DMS 273 (cell line): ENCODE measurements around the gene CHM.
A peak's percentile ranks its signal among the peaks of the same experiment; 100 is the strongest.

ENCODE experiments used
- DNase-seq: peaks from one replicate; lab custom pipeline; 2025; ENCODE audit not compliant: unreplicated experiment; lab: John Stamatoyannopoulos, UW

Gene CHM

DNA sequence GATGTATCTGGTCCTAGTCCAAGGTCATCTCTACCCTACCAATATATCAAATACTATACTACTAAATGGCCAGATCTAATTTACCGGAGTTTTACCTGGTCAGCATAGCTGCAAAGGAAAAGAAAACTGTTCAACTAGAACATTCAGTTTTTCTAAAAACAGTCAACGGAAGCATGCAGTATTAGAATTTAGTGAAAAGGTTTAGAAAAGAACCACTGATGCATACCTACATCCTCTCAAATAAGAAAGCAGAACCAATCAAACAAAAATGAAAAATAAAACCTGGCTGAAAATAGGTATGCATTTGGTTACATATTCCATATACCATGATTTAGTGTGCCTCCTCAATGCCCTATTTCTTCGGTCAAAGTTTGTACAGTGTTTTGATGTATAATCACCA lies 140.0 kb downstream of the CHM start:
- no peak for DNase-seq

DNA sequence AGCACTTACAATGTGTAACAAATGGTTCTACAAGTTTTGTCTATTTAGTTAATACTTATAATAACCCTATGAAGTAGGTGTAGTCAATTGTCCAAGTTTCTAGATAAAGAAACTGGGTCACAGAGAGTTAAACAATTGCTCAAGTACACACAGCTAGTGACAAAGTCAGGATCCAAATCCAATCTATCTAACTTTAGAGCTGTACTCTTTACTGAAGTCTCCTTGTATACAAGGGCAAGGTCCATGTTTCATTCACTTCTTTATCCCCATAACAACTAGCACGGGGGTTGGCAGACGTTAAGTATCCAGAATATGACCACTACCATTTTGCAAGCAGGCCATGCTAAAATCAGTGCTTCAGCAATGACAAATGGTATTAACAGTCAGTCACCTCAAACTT lies 141.0 kb downstream of the CHM start:
- no peak for DNase-seq

DNA sequence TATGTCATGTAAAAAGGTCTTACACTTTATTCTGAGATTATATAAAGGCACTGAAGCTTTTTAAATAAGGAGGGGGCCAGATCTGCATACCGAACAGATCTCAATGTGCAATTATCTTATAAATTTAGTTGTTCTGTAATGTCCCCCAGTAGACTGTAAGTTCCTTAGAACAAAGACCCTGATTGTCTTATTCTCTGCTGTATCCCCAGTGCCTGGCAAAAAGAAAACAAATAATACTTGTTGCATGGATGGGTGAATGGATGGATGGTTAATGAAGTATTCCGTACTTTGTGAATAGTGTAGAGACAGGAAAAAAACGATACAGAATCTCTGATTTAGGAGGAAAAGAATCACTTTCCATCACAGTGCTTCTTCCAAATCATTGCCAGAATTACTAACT lies 141.5 kb downstream of the CHM start:
- no peak for DNase-seq

DNA sequence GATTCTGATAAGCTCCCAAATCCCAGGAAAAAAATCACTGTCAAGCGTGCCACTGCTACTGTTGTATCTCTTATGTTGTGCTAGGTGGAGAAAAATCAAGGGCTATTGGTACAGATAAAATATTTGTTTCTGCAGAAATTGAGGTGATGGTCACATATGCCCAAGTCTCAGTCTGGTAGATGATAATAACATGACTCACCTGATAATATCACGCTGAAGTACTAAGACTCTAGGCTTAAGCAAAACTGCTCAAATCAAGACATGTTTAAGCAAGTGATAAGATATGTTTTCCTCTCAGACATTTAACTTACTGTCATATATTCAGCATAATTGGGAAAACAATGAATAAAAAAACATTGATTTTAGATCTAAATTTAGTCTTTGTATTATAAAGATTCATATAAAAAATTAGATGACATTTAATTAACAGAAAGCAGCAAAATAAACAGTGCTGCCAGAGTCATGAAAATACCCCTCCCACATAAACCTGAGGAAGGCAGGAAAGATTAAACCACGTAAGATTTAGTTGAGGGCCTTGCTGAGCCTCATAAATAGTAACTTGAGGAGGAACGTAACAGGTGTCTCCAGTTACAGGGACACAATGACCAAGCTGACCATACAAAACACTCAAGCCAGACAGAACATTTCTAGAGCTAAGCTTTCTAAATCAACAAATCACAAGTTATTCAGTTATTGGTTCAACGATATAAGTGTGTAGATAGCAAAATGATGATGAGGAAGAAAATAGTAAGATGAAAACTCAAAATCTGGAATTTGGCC lies 143.5 kb downstream of the CHM start:
- no peak for DNase-seq

DNA sequence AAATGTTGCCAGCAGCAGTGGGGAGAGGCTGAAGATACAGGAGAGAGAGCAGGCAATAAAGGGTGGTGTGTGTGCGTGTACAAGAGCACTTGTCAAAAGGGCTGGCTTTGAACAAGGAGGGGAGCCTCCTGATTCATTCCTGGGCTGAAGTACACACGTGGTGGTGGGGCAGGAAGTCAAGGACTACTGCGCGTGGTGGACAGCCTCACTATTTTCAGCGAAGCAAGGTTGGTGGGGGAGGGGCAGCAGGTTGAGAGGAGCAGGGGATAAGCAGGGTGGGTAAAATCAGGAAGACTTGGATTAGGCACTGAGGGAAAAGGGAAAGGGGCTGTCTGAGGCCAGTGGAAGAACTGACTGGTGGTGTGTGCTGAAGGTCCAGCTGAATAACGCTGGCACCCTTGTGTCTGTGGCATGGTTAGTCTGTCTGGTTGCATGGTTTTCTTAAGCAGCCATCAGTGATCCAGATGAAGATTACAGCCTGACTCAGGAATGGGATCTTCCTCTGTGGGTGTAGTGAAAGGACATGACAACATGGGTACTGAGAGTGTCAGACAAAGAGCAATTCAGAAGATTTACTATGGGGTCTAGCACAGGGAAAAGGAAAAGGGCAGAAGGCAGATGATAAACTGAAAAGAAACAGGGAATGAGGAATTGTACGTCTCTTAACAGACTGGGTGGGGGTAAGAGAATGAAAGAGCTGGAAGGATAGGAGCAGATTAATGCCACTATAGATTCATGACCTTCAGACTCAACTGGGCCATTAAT lies 149.8 kb downstream of the CHM start:
- DNase-seq, result no peak

DNA sequence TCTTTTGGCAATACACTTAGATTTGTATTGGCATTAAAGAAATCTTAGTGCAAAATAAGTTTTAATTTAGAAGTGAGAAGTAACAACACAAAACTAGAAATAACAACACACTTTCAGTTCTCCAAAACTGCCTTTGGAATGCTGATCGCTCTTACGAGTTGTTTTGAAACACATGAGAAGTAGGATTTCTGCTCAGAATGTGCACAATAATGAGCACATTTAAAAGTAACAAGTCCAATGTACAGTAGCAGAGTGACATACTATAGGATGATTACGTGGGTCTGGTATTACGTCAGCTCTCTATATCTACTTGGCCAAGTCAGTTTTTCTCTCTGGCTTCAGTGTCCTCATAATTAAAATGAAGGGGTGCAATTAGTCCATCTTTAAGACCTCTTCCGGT lies 164.8 kb downstream of the CHM start:
- no peak for DNase-seq

DNA sequence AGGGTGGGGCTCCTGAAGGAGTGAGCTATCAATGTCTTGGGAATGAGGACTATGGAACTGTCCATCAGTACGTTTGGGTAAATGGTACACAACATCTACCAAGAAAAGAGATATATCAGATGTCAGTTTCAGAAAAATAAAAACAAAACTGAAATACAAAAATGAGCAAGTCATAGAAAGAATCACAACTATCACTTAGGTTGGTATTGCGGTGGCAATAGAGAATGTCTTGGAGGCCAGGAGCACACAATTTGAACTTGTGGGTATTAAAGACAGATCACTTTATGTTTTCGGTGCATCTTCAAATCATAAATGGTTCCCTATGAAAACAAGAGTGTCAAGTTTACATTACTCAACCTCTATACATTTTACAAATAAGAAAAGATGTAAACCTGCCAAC lies 176.8 kb downstream of the CHM start:
- no peak for DNase-seq

DNA sequence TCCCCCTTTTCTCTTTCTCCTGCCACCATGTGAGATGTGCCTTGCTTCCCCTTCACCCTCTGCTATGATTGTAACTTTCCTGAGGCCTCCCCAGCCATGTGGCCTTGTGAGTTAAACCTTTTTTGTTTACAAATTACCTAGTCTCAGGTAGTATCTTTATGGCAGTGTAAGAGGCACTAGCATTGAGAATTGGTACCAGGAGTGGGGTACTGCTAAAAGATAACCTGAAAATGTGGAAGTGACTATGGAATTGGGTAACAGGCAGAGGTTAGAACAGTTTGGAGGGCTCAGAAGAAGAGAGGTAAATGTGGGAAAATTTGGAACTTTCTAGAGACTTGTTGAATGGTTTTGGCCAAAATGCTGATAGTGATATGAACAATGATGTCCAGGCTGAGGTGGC lies 182.0 kb downstream of the CHM start:
- no peak for DNase-seq

DNA sequence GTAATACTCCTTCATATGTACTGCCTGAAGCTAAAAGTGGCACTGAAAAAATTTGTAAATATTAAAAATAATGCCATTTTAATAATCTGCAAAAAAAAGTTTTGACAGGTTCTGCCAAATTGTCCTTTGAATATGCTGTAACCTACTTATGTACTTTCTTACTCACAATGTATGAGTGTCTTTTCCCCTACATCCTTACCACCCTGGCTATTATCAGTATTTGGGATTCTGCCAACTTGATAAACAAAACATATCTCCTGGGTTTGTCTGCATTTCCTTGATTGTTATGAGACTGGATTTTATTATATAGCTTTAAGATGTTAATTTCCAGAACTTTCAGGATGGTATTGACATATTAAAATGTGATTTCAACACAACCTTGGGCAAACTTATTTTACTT lies 187.9 kb downstream of the CHM start:
- no peak for DNase-seq

DNA sequence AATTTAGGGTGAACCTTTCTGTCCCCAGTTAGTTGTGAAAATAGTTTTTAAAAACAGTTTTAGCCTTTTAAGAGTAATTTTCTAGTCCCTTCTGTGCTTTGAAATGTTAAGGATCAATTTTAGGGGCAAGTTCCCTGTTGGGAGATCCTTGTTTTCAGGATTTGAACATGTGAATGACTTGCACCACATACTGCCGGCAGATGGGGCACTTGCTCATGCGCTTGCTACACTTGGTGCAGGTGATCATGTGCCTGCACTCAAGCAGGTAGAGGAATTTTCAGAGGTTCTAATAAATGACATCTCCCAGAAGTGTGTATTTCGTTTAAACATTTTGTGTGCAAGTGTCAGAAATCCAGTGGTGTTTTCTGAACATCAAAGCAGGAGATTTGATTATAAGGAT lies 195.9 kb downstream of the CHM start:
- DNase-seq, result peak; percentile 18

DNA sequence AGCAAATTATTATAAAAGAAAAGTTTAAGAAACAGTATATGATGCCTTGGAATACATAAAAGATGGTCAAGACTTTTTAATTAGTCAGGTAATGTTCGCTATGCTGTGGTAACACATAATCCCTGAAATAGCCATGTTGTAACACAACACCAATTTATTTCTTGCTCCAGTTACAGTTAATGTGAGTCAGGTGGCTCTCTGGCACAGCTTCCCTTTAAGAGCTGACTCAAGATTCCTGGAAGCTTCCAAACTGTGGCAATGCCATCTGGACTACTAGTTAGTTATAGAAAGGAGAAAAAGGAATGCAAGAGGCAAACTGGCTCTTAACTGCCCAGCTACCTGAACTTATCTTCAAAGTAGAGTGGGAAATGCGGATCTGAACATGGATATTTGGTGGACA lies 210.5 kb downstream of the CHM start:
- peak; percentile 90 for DNase-seq

DNA sequence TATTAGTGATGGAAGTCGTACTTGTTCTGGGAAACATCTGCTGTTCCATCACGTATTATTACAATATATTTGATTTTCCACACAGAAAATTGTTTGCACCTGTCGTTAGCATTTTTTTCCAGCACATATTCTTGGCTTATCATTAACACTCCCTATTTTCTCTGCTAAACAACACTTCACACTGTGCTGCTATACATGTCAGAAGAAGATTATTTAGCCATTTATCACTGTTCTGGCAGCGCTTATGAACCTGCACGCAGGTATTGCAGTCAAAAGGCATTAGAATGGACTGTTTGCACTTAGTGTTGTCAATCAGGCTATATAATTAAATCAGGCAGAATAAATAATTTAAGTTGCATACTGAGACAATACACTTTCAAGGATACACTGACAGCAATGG lies 218.6 kb downstream of the CHM start:
- no peak for DNase-seq

DNA sequence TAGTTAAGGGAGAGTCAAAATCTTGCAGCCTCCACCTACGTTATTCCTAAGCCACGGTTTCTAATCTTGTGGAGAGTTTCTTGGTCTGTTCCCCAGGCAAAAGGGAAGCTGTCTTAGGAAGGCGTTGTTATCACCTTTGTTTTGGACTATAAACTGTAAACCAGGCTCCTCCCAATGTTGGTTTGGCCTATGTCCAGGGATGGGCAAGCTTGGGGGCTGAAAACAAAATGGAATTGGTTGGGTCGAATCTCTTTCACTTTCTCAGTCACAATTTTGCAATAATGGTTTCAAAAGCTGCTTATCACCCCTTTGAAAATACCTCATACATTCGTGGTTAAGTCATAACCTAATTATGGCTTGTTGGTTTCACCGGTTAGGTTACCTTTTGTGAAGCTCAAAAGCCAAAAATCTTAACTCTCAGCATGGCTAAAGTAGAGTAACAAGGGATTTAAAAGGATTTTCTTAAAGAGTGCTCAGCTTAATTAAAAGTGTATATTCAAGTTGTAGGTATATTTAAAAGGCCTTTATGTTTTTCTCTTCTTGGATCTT lies 232.1 kb downstream of the CHM start:
- DNase-seq, result no peak
